Choroid plexus epithelial cell (primary cell): ENCODE results near the gene INHBC.

Experiments used
- DNase-seq: peaks from one replicate; pipeline ENCODE4 v3.0.0-alpha.2; 2010; ENCODE audit warnings: low read depth
- H3K4me3 ChIP-seq: 2 replicates; pipeline ENCODE4 v1.5.1; 2011; ENCODE audit warnings: low read depth, mild to moderate bottlenecking, control low read depth, low read length, moderate library complexity
- TF ChIP-seq, protein P1 (sequence below): conservative IDR thresholded peaks from 2 replicates; pipeline ENCODE4 v1.5.1; 2011; ENCODE audit warnings: low read depth, mild to moderate bottlenecking, control low read depth, inconsistent platforms, low read length, moderate library complexity

INHBC gene

DNA sequence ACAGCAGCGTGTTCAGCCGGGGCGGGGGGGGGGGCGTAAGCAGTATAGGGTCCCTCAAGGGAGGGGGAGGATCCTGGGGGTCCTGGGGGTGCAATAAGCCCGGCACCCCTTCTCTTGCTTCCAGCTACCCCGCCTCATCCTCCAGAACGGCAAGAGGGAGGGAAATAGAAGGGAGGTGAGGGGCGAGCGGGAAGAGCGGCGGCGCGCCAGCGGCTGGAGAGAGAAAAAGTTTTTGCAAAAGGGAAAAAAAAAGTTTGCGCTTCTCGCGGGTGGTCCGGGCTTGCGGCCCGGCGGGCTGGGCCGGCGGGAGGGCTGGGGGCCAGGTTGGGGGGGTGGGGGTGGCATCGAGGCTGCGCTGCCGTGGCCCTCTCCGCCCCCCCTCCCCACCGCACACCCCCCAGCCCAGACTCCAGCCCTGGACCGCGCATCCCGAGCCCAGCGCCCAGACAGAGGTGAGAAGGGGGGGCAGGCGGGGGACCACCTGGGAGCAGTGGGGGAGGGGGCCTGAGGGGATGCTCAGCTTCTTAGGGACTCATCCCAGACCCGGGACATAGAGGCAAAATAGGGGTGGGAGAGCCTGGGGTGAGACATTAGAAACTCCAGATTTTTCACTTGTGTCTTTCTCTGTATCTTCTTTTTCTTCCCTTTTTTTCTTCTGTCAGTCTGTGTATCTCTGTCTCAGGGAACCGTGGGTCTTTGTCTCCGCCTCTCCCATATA, 25.3 kb downstream of the INHBC start, which contains the start of gene GLI1:
GLI1 (plus strand) TSS at position 36 of the 718 bp plus-strand sequence. CDS start 3,907 bp downstream, outside the sequence.
- TF ChIP-seq, protein P1, sequence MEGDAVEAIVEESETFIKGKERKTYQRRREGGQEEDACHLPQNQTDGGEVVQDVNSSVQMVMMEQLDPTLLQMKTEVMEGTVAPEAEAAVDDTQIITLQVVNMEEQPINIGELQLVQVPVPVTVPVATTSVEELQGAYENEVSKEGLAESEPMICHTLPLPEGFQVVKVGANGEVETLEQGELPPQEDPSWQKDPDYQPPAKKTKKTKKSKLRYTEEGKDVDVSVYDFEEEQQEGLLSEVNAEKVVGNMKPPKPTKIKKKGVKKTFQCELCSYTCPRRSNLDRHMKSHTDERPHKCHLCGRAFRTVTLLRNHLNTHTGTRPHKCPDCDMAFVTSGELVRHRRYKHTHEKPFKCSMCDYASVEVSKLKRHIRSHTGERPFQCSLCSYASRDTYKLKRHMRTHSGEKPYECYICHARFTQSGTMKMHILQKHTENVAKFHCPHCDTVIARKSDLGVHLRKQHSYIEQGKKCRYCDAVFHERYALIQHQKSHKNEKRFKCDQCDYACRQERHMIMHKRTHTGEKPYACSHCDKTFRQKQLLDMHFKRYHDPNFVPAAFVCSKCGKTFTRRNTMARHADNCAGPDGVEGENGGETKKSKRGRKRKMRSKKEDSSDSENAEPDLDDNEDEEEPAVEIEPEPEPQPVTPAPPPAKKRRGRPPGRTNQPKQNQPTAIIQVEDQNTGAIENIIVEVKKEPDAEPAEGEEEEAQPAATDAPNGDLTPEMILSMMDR, result no peak
- peak; percentile 39 for DNase-seq
- H3K4me3 ChIP-seq, result peak within 1 kb of the TSS; percentile 73

DNA sequence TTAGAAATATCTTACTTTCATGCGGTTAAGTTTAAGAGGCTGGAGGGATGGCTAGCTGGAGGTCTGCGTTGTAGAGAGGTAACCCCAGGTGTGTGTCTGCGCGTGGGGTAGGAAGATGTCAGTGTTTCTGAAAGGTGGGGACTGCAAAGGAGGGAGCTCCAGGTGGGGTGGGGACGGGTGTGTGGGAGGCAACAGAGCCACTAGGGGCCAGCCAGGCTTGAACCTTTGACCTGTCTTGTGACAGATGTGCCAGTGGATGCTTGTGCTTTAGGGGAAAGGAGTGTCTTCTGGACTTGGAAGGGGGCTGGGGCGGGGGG, 25.8 kb downstream of the INHBC start:
- no peak for DNase-seq
- TF ChIP-seq, protein P1, result no peak
- peak overlapping the region; percentile 20 for H3K4me3 ChIP-seq

DNA sequence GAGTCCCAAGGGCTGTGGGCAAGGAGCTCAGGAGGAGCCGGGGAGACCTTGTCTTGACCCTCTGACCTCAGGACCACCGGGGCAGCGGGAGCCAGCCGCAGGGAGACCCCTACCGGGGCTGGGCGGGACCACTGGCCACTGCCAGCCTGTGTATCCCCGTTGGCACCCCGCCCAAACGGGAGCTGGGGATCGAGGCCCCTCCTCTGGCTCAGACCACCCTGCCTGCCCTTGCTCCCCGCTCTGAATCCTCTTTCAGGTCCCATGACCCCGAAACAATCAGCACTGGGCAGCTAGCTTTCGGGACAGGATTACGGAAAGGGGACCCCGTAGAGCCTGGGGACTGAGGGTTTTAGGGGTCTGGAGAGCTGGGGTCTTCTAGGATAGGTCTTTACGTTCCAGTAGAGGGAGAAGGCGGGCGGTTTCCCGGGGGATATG, 26.3 kb downstream of the INHBC start:
- H3K4me3 ChIP-seq, result peak overlapping the region; percentile 65
- no peak for DNase-seq

DNA sequence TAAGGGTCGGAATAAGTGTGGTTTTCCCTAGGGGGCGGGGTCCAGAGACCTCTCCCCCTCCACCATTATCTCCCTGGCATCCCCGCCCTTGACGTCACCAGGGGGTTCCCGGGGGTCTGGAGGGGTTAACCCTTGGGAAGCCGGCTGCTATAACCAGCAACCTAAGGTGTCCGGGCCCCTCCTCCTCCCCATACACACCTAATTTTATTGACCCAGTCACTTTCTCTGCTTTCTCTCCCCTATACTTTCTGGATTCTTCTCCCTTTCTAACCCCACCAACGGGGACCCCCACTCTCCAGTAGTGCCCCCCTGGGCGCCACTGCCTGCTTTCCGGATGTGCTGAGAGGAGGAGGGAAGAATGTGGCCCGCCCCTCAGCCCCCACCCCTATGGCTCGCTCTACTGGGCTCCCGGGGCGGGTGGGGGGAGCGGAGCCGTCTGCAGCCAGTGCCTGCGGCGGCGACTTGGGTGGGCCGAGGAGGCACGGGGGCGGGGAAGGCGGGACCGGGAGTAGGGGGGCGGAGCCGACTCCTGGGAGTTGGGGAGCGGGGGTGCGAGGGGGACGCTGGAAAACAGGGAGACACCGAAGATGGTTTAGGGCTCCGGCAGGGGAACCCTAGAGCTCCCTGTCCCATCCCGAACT, 26.8 kb downstream of the INHBC start:
- H3K4me3 ChIP-seq, result peak overlapping the region; percentile 65
- TF ChIP-seq, protein P1, result no peak
- DNase-seq, result peak; percentile 54

More for the DNA sequence above, 26.3 kb downstream of the INHBC start:
- TF ChIP-seq, protein P1, result no peak

DNA sequence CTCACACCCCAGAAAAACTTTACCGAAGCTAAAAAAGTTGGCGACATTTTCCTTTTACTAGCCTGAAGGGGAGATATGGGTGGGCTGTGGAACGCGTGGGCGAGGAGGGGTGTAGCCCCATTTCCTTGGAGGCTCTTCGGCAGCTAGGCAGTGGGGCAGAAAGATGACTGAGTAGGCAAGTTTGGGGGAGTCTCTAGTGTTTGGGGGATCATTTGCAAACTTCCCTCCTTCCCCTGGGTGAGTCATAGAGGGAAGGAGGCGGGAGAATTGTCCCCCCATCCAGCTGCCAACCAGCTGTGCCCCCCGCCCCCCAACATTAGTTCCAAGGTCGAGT, 27.3 kb downstream of the INHBC start:
- peak overlapping the region; percentile 65 for H3K4me3 ChIP-seq
- TF ChIP-seq, protein P1, result no peak
- DNase-seq, result no peak

DNA sequence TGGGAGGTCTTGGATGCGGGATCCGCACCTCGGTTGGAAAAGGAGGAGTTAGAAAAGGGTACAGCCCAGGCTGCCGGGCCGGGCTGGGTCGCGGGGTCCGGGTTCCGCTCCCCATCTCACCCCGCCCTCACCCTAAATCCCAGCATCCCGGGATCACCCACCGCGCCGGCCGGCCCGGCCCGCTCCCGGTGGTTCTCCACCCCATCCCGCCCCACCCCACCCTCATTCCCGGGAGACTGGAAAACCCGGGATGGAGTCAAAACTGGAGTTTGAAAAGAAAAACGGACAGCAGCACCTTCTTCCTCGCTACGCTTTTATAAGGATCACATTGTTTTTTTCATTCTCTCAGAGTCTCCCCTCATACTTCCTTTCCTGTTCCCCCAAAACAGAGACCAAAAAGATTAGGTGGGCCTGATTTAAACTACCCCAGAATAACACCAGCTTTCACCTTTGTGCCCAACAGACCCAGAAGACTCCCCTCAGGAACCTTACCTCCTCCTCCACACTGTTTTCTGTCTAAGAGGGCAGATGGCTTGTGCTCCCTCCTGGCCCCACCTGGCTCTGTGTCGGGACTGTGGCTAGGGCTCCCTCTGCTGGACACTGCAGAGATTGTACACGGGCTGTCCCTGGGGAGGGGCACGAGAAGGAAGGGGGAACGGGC, 27.8 kb downstream of the INHBC start:
- TF ChIP-seq, protein P1, result peak; percentile 96
- DNase-seq, result peak; percentile 89
- peak overlapping the region; percentile 65 for H3K4me3 ChIP-seq
